Panc1 (cell line): Measurements from ENCODE around the gene RANBP3. TPM values are rescaled to one million over a fixed set of nuclear protein-coding genes. Genes with fewer than 3 reads are reported as not detected.

Source experiments
- ATAC-seq: fragments of 200-7000 bp; cut with Tn5 transposase; 2 replicates; pipeline ENCODE4 v1.9.1; 2020; ENCODE audit warnings: mild to moderate bottlenecking, moderate library complexity
- BruUV-seq: library from RNA; stranded (reverse); fragments of 400-500 nt; replicated peaks from 2 replicates; lab custom pipeline; 2021; lab: Mats Ljungman, UMichigan
- CTCF ChIA-PET: fragments of 300-600 bp; sonication (Branson Sonifier 250); formaldehyde crosslinking; loops from one replicate; lab custom pipeline; 2022; ENCODE audit warnings: antibody characterized with exemption; lab: Charles Lee
- POLR2A ChIA-PET: fragments of 300-600 bp; sonication (Branson Sonifier 250); formaldehyde crosslinking; loops from one replicate; lab custom pipeline; 2022; ENCODE audit warnings: antibody characterized with exemption; lab: Charles Lee
- DNase-seq: peaks from one replicate; pipeline ENCODE4 v3.0.0-alpha.2; 2010; ENCODE audit warnings: low read depth, low spot score
- H3K27ac ChIP-seq: 2 replicates; pipeline ENCODE4 v1.5.1; 2011; ENCODE audit warnings: mild to moderate bottlenecking, low read length, inconsistent platforms
- H3K27me3 ChIP-seq: fragments of 200-500 bp; sonication (Bioruptor generic); 2 replicates; pipeline ENCODE4 v1.6.0; 2014; ENCODE audit warnings: low read length, inconsistent platforms; ENCODE audit not compliant: control insufficient read depth, insufficient read depth
- H3K36me3 ChIP-seq: fragments of 200-500 bp; sonication (Bioruptor generic); 2 replicates; pipeline ENCODE4 v1.5.1; 2014; ENCODE audit warnings: inconsistent platforms, mild to moderate bottlenecking, low read length, moderate library complexity; ENCODE audit not compliant: control insufficient read depth, insufficient read depth
- H3K4me1 ChIP-seq: 2 replicates; pipeline ENCODE4 v1.5.1; 2011; ENCODE audit warnings: inconsistent platforms, mild to moderate bottlenecking, low read length, moderate library complexity; ENCODE audit not compliant: control insufficient read depth, insufficient read depth
- H3K4me3 ChIP-seq, 2 experiments: 2 replicates each; pipeline ENCODE4 v1.5.1; 2011 to 2012; ENCODE audit warnings: low read depth in 2 of 2, low read length in 2 of 2, mild to moderate bottlenecking in 2 of 2, inconsistent platforms in 1 of 2, moderate library complexity in 1 of 2
- H3K9me3 ChIP-seq: fragments of 200-500 bp; sonication (Bioruptor generic); 2 replicates; pipeline ENCODE4 v1.5.1; 2014; ENCODE audit warnings: low read depth, mild to moderate bottlenecking, inconsistent platforms, low read length, moderate library complexity; ENCODE audit not compliant: control insufficient read depth, insufficient read depth
- POLR2AphosphoS5 ChIP-seq: IDR thresholded peaks from 2 replicates; pipeline ENCODE4 v1.6.1; 2012; ENCODE audit warnings: mild to moderate bottlenecking, low read depth, low read length, moderate library complexity
- SIN3A ChIP-seq: IDR thresholded peaks from 2 replicates; pipeline ENCODE4 v1.6.1; 2012; ENCODE audit warnings: low read depth, mild to moderate bottlenecking, low read length, moderate library complexity, borderline replicate concordance; ENCODE audit not compliant: insufficient read depth
- TCF7L2 ChIP-seq: IDR thresholded peaks from 2 replicates; pipeline ENCODE4 v1.6.1; 2011; ENCODE audit warnings: mild to moderate bottlenecking, low read depth, low read length, inconsistent platforms
- in situ Hi-C: cut with HindIII; loops from 2 replicates; pipeline ENCODE4 v1.10.0; 2016; ENCODE audit warnings: low sequenced_read_pairs, low pct_unique_long_range_greater_than_20kb
- intact Hi-C: fragments of 100-400 bp; cut with micrococcal nuclease; formaldehyde crosslinking; loops from one replicate; pipeline ENCODE4 v1.10.0; 2022; ENCODE audit not compliant: unreplicated experiment
- total RNA-seq: library from RNA; stranded (reverse); gene quantifications from one replicate; pipeline ENCODE4 v1.2.1, GENCODE V29; 2021; ENCODE audit not compliant: unreplicated experiment
- TF ChIP-seq, protein P1 (sequence below): fragments of 450-650 bp; IDR thresholded peaks from 2 replicates; pipeline ENCODE4 v1.5.1; 2017; ENCODE audit warnings: mild to moderate bottlenecking
- TF ChIP-seq, protein P2 (sequence below), 2 experiments: IDR thresholded peaks; 2 replicates each; pipeline ENCODE4 v1.6.1; 2011 to 2012; ENCODE audit warnings: low read depth in 2 of 2, control low read depth in 1 of 2, low read length in 1 of 2, mild to moderate bottlenecking in 1 of 2, moderate library complexity in 1 of 2; ENCODE audit not compliant: insufficient read depth in 1 of 2

RANBP3 gene
- total RNA-seq, 1 experiment from 2014 or later = 54.6 TPM

DNA sequence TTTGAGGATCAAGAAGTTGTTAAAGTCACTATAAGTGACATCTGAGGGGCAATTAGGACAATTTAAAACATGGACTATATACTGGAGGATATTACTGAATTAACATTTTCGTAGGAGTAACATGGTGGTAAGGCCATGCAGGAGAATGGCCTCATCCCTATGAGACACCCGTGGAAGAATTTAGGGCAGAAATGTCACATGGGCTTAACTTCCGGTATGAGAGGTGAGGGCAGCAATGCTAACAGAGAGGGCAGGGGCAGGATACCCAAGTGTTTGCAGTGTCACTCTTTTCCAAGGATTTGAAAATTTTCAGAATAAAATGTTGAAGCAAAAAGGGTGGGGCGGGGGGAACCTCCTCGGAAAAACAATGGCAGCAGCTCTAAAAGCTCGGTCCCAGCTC lies 23.6 kb downstream of the RANBP3 start:
- in situ Hi-C loops (no loop called here), intact Hi-C loops (no loop called here)
- no peaks in the 10 kb centered on the region for H3K36me3 ChIP-seq
- no peaks in the 10 kb centered on the region for H3K9me3 ChIP-seq
- BruUV-seq = no TSS peak
- peaks cover 20% of the 10 kb centered on the region for H3K4me1 ChIP-seq
- H3K27me3 ChIP-seq = no peaks in the 10 kb centered on the region
- ChIA-PET POLR2A (no interaction called here), CTCF (no interaction called here)
- no peak overlapping the region for H3K4me3 ChIP-seq
- no peak overlapping the region for H3K27ac ChIP-seq
- no peak for DNase-seq
- TF ChIP-seq TCF7L2 = no peak
- TF ChIP-seq, protein P1, sequence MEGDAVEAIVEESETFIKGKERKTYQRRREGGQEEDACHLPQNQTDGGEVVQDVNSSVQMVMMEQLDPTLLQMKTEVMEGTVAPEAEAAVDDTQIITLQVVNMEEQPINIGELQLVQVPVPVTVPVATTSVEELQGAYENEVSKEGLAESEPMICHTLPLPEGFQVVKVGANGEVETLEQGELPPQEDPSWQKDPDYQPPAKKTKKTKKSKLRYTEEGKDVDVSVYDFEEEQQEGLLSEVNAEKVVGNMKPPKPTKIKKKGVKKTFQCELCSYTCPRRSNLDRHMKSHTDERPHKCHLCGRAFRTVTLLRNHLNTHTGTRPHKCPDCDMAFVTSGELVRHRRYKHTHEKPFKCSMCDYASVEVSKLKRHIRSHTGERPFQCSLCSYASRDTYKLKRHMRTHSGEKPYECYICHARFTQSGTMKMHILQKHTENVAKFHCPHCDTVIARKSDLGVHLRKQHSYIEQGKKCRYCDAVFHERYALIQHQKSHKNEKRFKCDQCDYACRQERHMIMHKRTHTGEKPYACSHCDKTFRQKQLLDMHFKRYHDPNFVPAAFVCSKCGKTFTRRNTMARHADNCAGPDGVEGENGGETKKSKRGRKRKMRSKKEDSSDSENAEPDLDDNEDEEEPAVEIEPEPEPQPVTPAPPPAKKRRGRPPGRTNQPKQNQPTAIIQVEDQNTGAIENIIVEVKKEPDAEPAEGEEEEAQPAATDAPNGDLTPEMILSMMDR = no peak
- TF ChIP-seq, protein P2, sequence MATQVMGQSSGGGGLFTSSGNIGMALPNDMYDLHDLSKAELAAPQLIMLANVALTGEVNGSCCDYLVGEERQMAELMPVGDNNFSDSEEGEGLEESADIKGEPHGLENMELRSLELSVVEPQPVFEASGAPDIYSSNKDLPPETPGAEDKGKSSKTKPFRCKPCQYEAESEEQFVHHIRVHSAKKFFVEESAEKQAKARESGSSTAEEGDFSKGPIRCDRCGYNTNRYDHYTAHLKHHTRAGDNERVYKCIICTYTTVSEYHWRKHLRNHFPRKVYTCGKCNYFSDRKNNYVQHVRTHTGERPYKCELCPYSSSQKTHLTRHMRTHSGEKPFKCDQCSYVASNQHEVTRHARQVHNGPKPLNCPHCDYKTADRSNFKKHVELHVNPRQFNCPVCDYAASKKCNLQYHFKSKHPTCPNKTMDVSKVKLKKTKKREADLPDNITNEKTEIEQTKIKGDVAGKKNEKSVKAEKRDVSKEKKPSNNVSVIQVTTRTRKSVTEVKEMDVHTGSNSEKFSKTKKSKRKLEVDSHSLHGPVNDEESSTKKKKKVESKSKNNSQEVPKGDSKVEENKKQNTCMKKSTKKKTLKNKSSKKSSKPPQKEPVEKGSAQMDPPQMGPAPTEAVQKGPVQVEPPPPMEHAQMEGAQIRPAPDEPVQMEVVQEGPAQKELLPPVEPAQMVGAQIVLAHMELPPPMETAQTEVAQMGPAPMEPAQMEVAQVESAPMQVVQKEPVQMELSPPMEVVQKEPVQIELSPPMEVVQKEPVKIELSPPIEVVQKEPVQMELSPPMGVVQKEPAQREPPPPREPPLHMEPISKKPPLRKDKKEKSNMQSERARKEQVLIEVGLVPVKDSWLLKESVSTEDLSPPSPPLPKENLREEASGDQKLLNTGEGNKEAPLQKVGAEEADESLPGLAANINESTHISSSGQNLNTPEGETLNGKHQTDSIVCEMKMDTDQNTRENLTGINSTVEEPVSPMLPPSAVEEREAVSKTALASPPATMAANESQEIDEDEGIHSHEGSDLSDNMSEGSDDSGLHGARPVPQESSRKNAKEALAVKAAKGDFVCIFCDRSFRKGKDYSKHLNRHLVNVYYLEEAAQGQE (IDR thresholded peaks at IDR 0.05; ENCODE audit: insufficient read depth in 1 of 2, low read depth in 2 of 2, low read length in 1 of 2) = no peak
- TF ChIP-seq POLR2AphosphoS5 = no peak
- TF ChIP-seq SIN3A = no peak
- ATAC-seq = no peak

DNA sequence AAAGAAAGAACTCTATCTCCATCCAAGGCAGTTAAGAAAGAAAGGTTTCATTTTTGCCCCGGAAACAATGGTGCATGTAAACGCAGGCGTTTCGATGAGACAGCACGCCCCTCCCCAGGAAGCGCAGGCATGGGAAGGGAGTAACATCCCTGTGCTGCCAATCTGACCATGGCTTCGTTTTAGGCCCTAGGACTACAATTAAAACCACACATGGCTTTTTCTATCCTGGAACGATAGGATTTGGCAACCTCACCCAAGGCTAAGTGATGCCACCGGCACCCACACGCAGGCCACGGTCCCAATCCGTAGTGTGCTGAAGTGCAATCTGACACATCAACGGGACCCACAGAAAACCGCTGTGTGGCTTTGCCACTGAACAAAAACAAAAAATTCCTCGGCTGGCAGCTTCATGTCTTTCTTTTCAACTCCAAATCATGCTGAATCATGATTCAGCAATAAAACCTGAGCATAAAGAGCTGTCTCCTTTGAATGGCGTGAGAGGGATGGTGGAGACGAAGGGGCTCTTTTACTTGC lies 24.2 kb downstream of the RANBP3 start:
- POLR2A ChIA-PET = no interaction called here
- in situ Hi-C loops = no loop called here
- CTCF ChIA-PET = no interaction called here

More for the DNA sequence above, 24.2 kb downstream of the RANBP3 start:
- Histone ChIP-seq H3K9me3 (no peaks in the 10 kb centered on the region), H3K27me3 (no peaks in the 10 kb centered on the region), H3K4me3 (no peak overlapping the region), H3K4me1 (peaks cover 20% of the 10 kb centered on the region), H3K36me3 (no peaks in the 10 kb centered on the region), H3K27ac (no peak overlapping the region)
- DNase-seq (no peak), ATAC-seq (no peak)
- intact Hi-C loops = no loop called here
- BruUV-seq = no TSS peak
- TF ChIP-seq, protein P2 (IDR thresholded peaks at IDR 0.05; ENCODE audit: insufficient read depth in 1 of 2, low read depth in 2 of 2, low read length in 1 of 2) = no peak
- TF ChIP-seq POLR2AphosphoS5 = no peak
- no peak for TF ChIP-seq TCF7L2
- TF ChIP-seq, protein P1 = no peak
- no peak for TF ChIP-seq SIN3A
